SU-DHL-6 (cell line): ENCODE measurements around the gene NIT2.

Experiments
- H2AFZ ChIP-seq: fragments of 200-600 bp; sonication (generic); 2 replicates; pipeline ENCODE4 v1.6.1; 2014; ENCODE audit warnings: low read depth, mild to moderate bottlenecking, moderate library complexity, mixed read lengths, antibody characterized with exemption, low read length; ENCODE audit not compliant: severe bottlenecking
- H3F3A ChIP-seq: fragments of 200-600 bp; shearing (Covaris generic); 2 replicates; pipeline ENCODE4 v1.6.0; 2016; ENCODE audit warnings: antibody characterized with exemption, mild to moderate bottlenecking; ENCODE audit not compliant: insufficient read depth
- H3K27ac ChIP-seq: fragments of 200-600 bp; sonication (generic); 2 replicates; pipeline ENCODE4 v1.5.1; 2016; ENCODE audit warnings: low read depth, mild to moderate bottlenecking, low read length, moderate library complexity, mixed read lengths
- H3K27me3 ChIP-seq: fragments of 200-600 bp; sonication (generic), shearing (Covaris generic); 2 replicates; pipeline ENCODE4 v1.6.0; 2014; ENCODE audit warnings: mild to moderate bottlenecking, low read length
- H3K36me3 ChIP-seq: fragments of 200-600 bp; sonication (generic); 2 replicates; pipeline ENCODE4 v1.6.1; 2014; ENCODE audit warnings: mild to moderate bottlenecking, low read length, mixed read lengths
- H3K4me2 ChIP-seq: fragments of 300-600, 200-600 bp; shearing (Covaris generic), sonication (generic); 2 replicates; pipeline ENCODE4 v1.6.0; 2014; ENCODE audit warnings: low read length, low read depth, mild to moderate bottlenecking; ENCODE audit not compliant: poor library complexity, severe bottlenecking
- H3K4me3 ChIP-seq: fragments of 200-600 bp; sonication (generic); 2 replicates; pipeline ENCODE4 v1.5.1; 2014; ENCODE audit warnings: antibody characterized with exemption, low read length, mild to moderate bottlenecking, mixed read lengths; ENCODE audit not compliant: insufficient read depth, poor library complexity, severe bottlenecking
- H3K79me2 ChIP-seq: fragments of 200-600 bp; sonication (generic); 2 replicates; pipeline ENCODE4 v1.6.1; 2014; ENCODE audit warnings: mild to moderate bottlenecking, low read length, moderate library complexity; ENCODE audit not compliant: insufficient read depth
- H3K9ac ChIP-seq: fragments of 200-600 bp; sonication (generic); 2 replicates; pipeline ENCODE4 v1.7.0; 2014; ENCODE audit warnings: mild to moderate bottlenecking, low read length
- H3K9me2 ChIP-seq: fragments of 200-600 bp; sonication (generic); replicated peaks from 2 replicates; pipeline ENCODE4 v1.6.1; 2014; ENCODE audit warnings: low read length; ENCODE audit not compliant: insufficient read depth
- H3K9me3 ChIP-seq: fragments of 200-600 bp; sonication (generic); 2 replicates; pipeline ENCODE4 v1.6.1; 2014; ENCODE audit warnings: low read length, mixed read lengths; ENCODE audit not compliant: insufficient read depth
- H4K20me1 ChIP-seq: fragments of 200-600 bp; sonication (generic); 2 replicates; pipeline ENCODE4 v1.6.1; 2014; ENCODE audit warnings: low read depth, mild to moderate bottlenecking, antibody characterized with exemption, low read length, moderate library complexity, mixed read lengths
- EZH2phosphoT487 ChIP-seq: fragments of 200-600 bp; sonication (generic), shearing (Covaris generic); conservative IDR thresholded peaks from 2 replicates; pipeline ENCODE4 v1.6.1; 2018; ENCODE audit warnings: mild to moderate bottlenecking, antibody characterized with exemption, low read length, moderate library complexity, mixed read lengths
- TF ChIP-seq, protein P1 (sequence below): fragments of 200-600 bp; sonication (generic); IDR thresholded peaks from one replicate; pipeline ENCODE4 v1.5.1; 2017; ENCODE audit warnings: antibody characterized with exemption, mild to moderate bottlenecking, low read length, moderate library complexity; ENCODE audit not compliant: insufficient read depth, poor library complexity, severe bottlenecking

Gene NIT2

GRCh38 chr3:100386437-100387074 lies 52.0 kb downstream of the NIT2 start:
- H4K20me1 ChIP-seq, result peaks cover 8% of the 10 kb centered on the region
- H2AFZ ChIP-seq, result no peak overlapping the region
- no peaks in the 10 kb centered on the region for H3F3A ChIP-seq
- no peaks in the 10 kb centered on the region for H3K9me2 ChIP-seq
- H3K27ac ChIP-seq, result no peak overlapping the region
- peaks cover 17% of the 10 kb centered on the region for H3K9me3 ChIP-seq
- H3K4me3 ChIP-seq, result no peak overlapping the region
- TF ChIP-seq, protein P1, sequence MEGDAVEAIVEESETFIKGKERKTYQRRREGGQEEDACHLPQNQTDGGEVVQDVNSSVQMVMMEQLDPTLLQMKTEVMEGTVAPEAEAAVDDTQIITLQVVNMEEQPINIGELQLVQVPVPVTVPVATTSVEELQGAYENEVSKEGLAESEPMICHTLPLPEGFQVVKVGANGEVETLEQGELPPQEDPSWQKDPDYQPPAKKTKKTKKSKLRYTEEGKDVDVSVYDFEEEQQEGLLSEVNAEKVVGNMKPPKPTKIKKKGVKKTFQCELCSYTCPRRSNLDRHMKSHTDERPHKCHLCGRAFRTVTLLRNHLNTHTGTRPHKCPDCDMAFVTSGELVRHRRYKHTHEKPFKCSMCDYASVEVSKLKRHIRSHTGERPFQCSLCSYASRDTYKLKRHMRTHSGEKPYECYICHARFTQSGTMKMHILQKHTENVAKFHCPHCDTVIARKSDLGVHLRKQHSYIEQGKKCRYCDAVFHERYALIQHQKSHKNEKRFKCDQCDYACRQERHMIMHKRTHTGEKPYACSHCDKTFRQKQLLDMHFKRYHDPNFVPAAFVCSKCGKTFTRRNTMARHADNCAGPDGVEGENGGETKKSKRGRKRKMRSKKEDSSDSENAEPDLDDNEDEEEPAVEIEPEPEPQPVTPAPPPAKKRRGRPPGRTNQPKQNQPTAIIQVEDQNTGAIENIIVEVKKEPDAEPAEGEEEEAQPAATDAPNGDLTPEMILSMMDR, result no peak
- no peak for TF ChIP-seq EZH2phosphoT487
- H3K79me2 ChIP-seq, result peaks cover 56% of the 10 kb centered on the region
- peaks cover 62% of the 10 kb centered on the region for H3K36me3 ChIP-seq
- H3K4me2 ChIP-seq, result no peak overlapping the region
- H3K27me3 ChIP-seq, result no peaks in the 10 kb centered on the region
- no peak overlapping the region for H3K9ac ChIP-seq

- no peaks in the 10 kb centered on the region for H3K27me3 ChIP-seq
- H3F3A ChIP-seq, result no peaks in the 10 kb centered on the region
- peaks cover 8% of the 10 kb centered on the region; the same call in 1 of the 2 replicates for H4K20me1 ChIP-seq
- peaks cover 81% of the 10 kb centered on the region for H3K79me2 ChIP-seq
- H3K4me2 ChIP-seq, result no peak overlapping the region
- H3K9me2 ChIP-seq, result no peaks in the 10 kb centered on the region
- H2AFZ ChIP-seq, result no peak overlapping the region
- no peak overlapping the region for H3K4me3 ChIP-seq
- H3K9ac ChIP-seq, result no peak overlapping the region
- TF ChIP-seq, protein P1, result no peak
- H3K9me3 ChIP-seq, result peaks cover 17% of the 10 kb centered on the region
- peaks cover 41% of the 10 kb centered on the region for H3K36me3 ChIP-seq
- no peak overlapping the region for H3K27ac ChIP-seq
These were observed 54.5 kb downstream of the NIT2 start for GRCh38 chr3:100389025-100389424.

- Histone ChIP-seq H3K9ac (no peak overlapping the region), H3K36me3 (no peaks in the 10 kb centered on the region; the same call in 1 of the 2 replicates), H4K20me1 (peaks cover 8% of the 10 kb centered on the region; the same call in 1 of the 2 replicates), H3K79me2 (peaks cover 100% of the 10 kb centered on the region), H3K4me3 (no peak overlapping the region), H3K4me2 (peak overlapping the region; percentile 18), H3K27me3 (no peaks in the 10 kb centered on the region), H2AFZ (no peak overlapping the region), H3K27ac (no peak overlapping the region), H3F3A (no peaks in the 10 kb centered on the region), H3K9me2 (no peaks in the 10 kb centered on the region), H3K9me3 (no peaks in the 10 kb centered on the region)
- TF ChIP-seq, protein P1, result no peak
- TF ChIP-seq EZH2phosphoT487, result no peak
These were observed 61.3 kb downstream of the NIT2 start for GRCh38 chr3:100395679-100396431.
